Progenitor cell of endocrine pancreas (in vitro differentiated cells): ENCODE data around the gene BMAL2. TPM values are rescaled to one million over a fixed set of nuclear protein-coding genes. Genes with fewer than 3 reads are reported as not detected.

ENCODE experiments used
- DNase-seq: peaks from one replicate; pipeline ENCODE4 v3.0.0; 2021; ENCODE audit warnings: low spot score; ENCODE audit not compliant: unreplicated experiment
- H3K27ac Mint-ChIP-seq: 2 replicates; pipeline ENCODE4 v1.8.0; 2021; ENCODE audit warnings: mild to moderate bottlenecking, moderate library complexity, mixed read lengths
- H3K27me3 Mint-ChIP-seq: 2 replicates; pipeline ENCODE4 v1.8.0; 2021; ENCODE audit warnings: mixed read lengths
- H3K36me3 Mint-ChIP-seq: 2 replicates; pipeline ENCODE4 v1.8.0; 2022; ENCODE audit warnings: mixed read lengths; ENCODE audit not compliant: insufficient read depth
- H3K4me1 Mint-ChIP-seq: 2 replicates; pipeline ENCODE4 v1.8.0; 2021; ENCODE audit warnings: low read depth, mixed read lengths
- H3K4me3 Mint-ChIP-seq: 2 replicates; pipeline ENCODE4 v1.8.0; 2021; ENCODE audit warnings: low read depth, mild to moderate bottlenecking, moderate library complexity, mixed read lengths
- H3K9me3 Mint-ChIP-seq: 2 replicates; pipeline ENCODE4 v1.8.0; 2021; ENCODE audit warnings: low read depth, mixed read lengths
- total RNA-seq: library from RNA; stranded (reverse); gene quantifications from 2 replicates; pipeline ENCODE4 v1.2.1, GENCODE V29; 2021
- TF ChIP-seq, protein P1 (sequence below): fragments of 200-600 bp; sonication (generic); IDR thresholded peaks from one replicate; pipeline ENCODE4 v1.5.0; 2021; ENCODE audit warnings: antibody characterized with exemption, mild to moderate bottlenecking; ENCODE audit not compliant: unreplicated experiment

The BMAL2 gene
- total RNA-seq, 1 donor from 2014 or later: 28.8 TPM

DNA sequence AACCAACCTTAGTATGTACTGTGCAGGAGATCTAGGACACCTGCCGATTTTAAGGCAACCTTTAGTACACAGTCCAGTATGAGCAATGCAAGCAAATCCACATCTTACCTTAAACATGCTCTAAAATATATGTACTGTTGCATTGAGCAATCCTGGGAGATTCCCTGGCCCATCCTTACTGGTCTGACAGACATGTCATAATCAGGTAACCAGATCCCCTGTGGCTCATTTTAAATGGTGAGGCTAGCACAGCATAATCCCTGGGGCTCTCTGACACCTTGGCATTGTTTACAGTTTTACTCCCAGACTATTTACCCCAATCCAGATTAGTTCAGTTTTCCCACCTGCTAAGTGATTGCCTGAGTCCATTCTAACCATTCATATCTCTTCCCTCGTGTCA, 15.1 kb downstream of the BMAL2 start:
- Mint-ChIP-seq H3K27ac (no peak overlapping the region), H3K36me3 (no peaks in the 10 kb centered on the region), H3K4me1 (peaks cover 4% of the 10 kb centered on the region), H3K9me3 (no peaks in the 10 kb centered on the region), H3K4me3 (no peak overlapping the region), H3K27me3 (no peaks in the 10 kb centered on the region)
- TF ChIP-seq, protein P1, sequence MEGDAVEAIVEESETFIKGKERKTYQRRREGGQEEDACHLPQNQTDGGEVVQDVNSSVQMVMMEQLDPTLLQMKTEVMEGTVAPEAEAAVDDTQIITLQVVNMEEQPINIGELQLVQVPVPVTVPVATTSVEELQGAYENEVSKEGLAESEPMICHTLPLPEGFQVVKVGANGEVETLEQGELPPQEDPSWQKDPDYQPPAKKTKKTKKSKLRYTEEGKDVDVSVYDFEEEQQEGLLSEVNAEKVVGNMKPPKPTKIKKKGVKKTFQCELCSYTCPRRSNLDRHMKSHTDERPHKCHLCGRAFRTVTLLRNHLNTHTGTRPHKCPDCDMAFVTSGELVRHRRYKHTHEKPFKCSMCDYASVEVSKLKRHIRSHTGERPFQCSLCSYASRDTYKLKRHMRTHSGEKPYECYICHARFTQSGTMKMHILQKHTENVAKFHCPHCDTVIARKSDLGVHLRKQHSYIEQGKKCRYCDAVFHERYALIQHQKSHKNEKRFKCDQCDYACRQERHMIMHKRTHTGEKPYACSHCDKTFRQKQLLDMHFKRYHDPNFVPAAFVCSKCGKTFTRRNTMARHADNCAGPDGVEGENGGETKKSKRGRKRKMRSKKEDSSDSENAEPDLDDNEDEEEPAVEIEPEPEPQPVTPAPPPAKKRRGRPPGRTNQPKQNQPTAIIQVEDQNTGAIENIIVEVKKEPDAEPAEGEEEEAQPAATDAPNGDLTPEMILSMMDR: no peak
- no peak for DNase-seq

- H3K27me3 Mint-ChIP-seq: no peaks in the 10 kb centered on the region
- no peak for DNase-seq
- no peak overlapping the region for H3K4me3 Mint-ChIP-seq
- H3K27ac Mint-ChIP-seq: no peak overlapping the region
- TF ChIP-seq, protein P1: no peak
- H3K36me3 Mint-ChIP-seq: no peaks in the 10 kb centered on the region
- no peaks in the 10 kb centered on the region for H3K9me3 Mint-ChIP-seq
- H3K4me1 Mint-ChIP-seq: peaks cover 3% of the 10 kb centered on the region
Observed at GRCh38 chr12:27351476-27351875, 18.8 kb downstream of the BMAL2 start.

DNA sequence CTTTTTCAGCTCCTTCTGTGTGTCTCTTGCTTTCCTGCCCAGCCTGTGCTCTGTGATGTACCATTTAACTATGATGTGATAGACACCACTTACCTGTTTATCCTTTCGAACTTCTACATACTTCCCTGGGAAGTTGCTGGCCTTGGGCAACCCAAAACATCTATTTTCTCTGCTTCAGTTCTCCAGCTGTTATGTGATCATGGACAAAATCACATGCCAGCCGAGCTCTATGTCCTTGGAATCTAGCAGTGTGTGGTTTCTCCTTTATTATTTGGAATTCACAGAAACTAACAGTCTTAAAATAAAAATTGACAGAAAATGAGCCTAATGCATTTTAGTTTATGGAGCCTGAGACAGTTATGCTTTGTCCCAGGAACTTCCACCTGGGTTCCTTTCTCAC, 22.9 kb downstream of the BMAL2 start:
- H3K27ac Mint-ChIP-seq: no peak overlapping the region
- no peaks in the 10 kb centered on the region for H3K4me1 Mint-ChIP-seq
- TF ChIP-seq, protein P1: no peak
- H3K36me3 Mint-ChIP-seq: peaks cover 6% of the 10 kb centered on the region
- no peak overlapping the region for H3K4me3 Mint-ChIP-seq
- no peak for DNase-seq
- H3K9me3 Mint-ChIP-seq: no peaks in the 10 kb centered on the region
- no peaks in the 10 kb centered on the region for H3K27me3 Mint-ChIP-seq

DNA sequence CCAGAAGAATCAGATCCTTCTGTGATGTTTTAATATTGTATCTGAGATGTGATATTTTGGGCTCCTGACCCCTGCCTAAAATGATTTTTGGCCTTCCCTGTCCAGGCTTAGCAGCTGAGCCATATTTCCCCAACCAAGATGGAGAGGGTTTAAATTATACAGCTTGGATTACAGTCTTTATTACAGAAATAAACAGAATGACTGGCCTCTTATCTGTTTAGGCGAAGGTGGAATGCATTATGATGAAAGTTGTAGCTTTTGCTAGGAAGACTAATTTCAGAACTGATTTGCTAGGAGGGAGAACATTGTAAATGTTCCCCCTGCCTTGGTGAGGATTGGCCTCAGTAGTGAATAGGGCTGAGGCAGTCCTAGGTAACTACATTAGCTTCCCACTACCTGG, 23.3 kb downstream of the BMAL2 start:
- no peak overlapping the region for H3K4me3 Mint-ChIP-seq
- TF ChIP-seq, protein P1: no peak
- no peaks in the 10 kb centered on the region for H3K27me3 Mint-ChIP-seq

DNA sequence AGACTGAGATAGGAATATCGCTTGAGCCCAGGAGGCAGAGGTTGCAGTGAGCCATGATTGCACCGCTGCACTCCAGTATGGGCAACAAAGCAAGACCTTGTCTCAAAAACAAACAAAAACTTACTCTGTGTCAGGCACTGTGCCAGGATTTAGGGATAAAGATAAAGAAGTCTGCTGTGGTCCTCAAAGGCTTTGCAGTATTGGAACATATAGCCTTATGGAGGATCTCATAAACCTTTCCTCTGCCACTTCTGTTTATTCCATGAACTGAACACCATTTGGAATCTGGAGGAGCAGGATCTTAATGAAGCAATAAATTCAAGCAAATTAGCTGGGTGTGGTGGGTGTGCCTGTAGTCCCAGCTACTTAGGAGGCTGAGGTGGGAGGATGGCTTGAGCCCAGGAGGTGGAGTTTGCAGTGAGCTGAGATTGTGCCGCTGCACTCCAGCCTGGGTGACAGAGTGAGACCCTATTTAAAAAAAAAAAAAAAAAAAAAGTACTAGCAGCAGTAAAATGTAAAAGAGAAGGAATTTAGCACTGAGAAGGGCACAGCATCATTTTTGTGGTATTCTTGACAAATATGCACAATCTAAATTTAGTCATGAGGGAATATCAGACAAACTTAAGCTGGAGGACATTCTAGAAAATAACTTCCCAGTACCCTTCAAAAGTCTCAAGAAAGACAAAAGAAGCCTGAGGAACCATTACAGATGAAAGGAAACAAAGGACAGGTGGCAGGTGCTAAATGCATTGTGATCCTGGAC, 27.1 kb downstream of the BMAL2 start:
- Mint-ChIP-seq H3K9me3 (peaks cover 11% of the 10 kb centered on the region), H3K27ac (no peak overlapping the region), H3K27me3 (no peaks in the 10 kb centered on the region), H3K36me3 (peaks cover 7% of the 10 kb centered on the region), H3K4me3 (no peak overlapping the region), H3K4me1 (peaks cover 2% of the 10 kb centered on the region)
- DNase-seq: no peak
- TF ChIP-seq, protein P1: no peak

More for the DNA sequence above, 23.3 kb downstream of the BMAL2 start:
- no peak for DNase-seq
- no peaks in the 10 kb centered on the region for H3K9me3 Mint-ChIP-seq
- H3K36me3 Mint-ChIP-seq: peaks cover 6% of the 10 kb centered on the region
- H3K27ac Mint-ChIP-seq: no peak overlapping the region
- H3K4me1 Mint-ChIP-seq: no peaks in the 10 kb centered on the region
